Activated CD8-positive, alpha-beta T cell treated with anti-CD3 and anti-CD28 coated beads, Interleukin-2, amount 10 ng/mL, durations not matched to agents 7 days and 5 days (primary cell): ENCODE measurements around the gene DUSP2. TPM values are rescaled to one million over a fixed set of nuclear protein-coding genes. Genes with fewer than 3 reads are reported as not detected.

Experiments
- ATAC-seq: fragments of 150-1000 bp; cut with Tn5 transposase; one replicate; pipeline ENCODE4 v1.10.0; 2021; ENCODE audit warnings: moderate library complexity
- CTCF ChIA-PET: fragments of 350-600 bp; sonication (Branson Sonifier 250); formaldehyde crosslinking; loops from one replicate; lab custom pipeline; 2021; ENCODE audit warnings: antibody characterized with exemption; lab: Charles Lee
- POLR2A ChIA-PET: fragments of 350-600 bp; sonication (Branson Sonifier 250); formaldehyde crosslinking; loops from one replicate; lab custom pipeline; 2021; ENCODE audit warnings: antibody characterized with exemption; lab: Charles Lee
- DNase-seq: peaks from one replicate; pipeline ENCODE4 v3.0.0-alpha.2; 2020
- H3K27ac Mint-ChIP-seq: one replicate; pipeline ENCODE4 v1.8.0; 2021; ENCODE audit warnings: mild to moderate bottlenecking, mixed read lengths
- H3K27me3 Mint-ChIP-seq: one replicate; pipeline ENCODE4 v1.8.0; 2021; ENCODE audit warnings: low read depth, mixed read lengths
- H3K36me3 Mint-ChIP-seq: one replicate; pipeline ENCODE4 v1.8.0; 2021; ENCODE audit warnings: low read depth, mixed read lengths
- H3K4me1 Mint-ChIP-seq: one replicate; pipeline ENCODE4 v1.8.0; 2021; ENCODE audit warnings: low read depth, mixed read lengths
- H3K4me3 Mint-ChIP-seq: one replicate; pipeline ENCODE4 v1.8.0; 2021; ENCODE audit warnings: mild to moderate bottlenecking, mixed read lengths
- H3K9me3 Mint-ChIP-seq: one replicate; pipeline ENCODE4 v1.8.0; 2022; ENCODE audit warnings: mixed read lengths; ENCODE audit not compliant: insufficient read depth
- total RNA-seq, 2 experiments: library from RNA; stranded (reverse); gene quantifications; one replicate each; pipeline ENCODE4 v1.2.3, GENCODE V29; 2021

The DUSP2 gene
- total RNA-seq, 2 experiments from 2014 or later: 20.3 to 21.2 TPM

DNA sequence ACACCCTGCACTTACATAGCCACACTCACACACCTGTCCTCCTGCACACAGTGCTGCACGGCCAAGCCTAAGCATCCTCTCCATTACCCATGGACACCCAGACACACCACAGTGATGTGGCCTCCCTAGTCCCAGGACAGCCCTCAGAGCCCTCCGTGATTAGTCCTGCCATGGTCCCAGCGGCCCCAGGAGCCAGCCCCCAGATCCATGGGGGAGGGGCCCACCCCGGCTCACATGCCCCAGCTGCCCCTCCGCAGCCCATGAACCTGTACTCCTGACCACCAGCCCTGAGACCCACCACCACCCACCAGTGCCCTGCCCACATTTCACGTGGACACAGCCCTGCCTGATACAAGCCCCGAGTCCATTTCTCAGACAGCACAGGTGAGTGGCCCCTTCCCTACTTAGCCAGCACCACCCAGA is 8.1 kb upstream of the DUSP2 start:
- Mint-ChIP-seq H3K9me3 (no peaks in the 10 kb centered on the region), H3K27ac (peak overlapping the region; percentile 3), H3K27me3 (no peaks in the 10 kb centered on the region), H3K4me1 (peaks cover 66% of the 10 kb centered on the region), H3K4me3 (no peak overlapping the region), H3K36me3 (no peaks in the 10 kb centered on the region)
- no peak for DNase-seq
- no peak for ATAC-seq
- ChIA-PET POLR2A (no interaction called here), CTCF (interaction anchor here (1.7 to 21.7 kb wide), 2 partner anchors 10 to 20 kb away, joined by 5 to 674 read pairs; no protein-coding TSS in a partner anchor)

DNA sequence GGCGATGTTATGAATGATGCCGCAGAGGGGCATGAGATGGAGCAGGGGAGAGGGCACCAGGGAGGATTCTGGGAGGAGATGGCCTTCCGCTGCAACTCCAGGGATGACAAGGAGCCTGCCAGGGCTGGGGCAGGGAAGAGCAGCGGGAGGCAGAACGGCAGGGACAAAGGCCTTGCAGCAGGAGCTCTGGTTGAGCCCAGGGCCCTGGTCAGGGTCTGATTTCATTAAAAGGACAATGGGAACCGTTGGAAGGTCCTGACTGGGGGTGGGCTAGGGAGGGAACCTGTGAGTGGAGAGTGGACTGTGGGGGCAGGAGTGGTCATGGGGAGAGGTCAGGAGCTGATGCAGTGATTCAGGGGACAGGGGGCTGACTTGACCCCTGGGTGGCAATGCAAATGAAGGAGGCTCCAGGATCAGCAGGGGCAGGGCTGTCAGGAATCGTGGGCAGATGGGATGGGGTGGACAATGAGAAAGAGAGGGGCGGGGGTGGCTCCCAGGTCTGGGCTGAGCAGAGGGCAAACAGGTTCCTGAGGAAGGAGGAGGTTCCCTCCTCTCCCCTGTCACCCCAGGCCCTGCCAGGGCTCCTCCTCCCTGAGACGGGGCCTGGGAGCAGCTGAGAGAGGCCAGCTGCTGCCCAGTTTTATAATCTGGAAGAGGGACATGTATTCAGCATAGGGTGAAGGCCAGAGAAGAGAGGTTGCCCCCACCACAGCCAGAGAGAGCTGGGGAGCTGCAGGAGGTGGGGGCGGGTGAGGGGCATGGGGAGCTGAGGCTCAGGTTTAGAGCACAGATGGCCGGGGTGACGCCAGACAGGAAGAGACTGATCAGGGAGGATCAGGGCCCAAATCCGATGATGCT is 7.3 kb upstream of the DUSP2 start:
- peak overlapping the region; percentile 58 for H3K27ac Mint-ChIP-seq

DNA sequence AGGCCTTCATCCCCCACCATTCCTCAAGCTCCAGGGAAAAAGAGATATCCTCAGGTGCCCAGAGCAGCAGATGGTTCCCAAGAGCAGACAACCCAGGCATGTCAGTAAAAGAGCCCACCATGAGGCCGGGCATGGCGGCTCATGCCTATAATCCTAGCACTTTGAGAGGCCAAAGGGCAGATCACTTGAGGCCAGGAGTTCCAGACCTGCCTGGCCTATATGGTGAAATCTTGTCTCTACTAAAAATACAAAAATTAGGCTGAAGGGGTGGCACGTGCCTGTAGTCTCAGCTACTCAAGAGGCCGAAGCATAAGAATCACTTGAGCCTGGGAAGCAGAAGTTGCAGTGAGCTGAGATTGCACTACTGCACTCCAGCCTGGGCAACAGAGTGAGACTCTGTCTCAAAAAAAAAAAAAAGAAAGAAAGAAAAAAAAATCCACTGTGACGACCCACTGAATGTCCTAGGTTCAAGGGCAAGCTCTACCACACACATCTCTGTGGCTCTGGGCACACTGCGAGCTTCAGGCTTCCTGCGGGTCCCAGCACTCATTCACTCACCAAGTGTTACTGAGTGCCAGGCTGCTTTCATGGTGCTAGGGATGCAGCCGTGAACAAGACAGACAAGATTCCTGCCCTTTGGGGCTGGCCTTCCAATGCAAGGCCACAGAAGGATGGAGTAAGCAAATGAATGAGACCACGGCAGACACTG is 6.5 kb upstream of the DUSP2 start:
- no peaks in the 10 kb centered on the region for H3K27me3 Mint-ChIP-seq
- peak overlapping the region; percentile 60 for H3K27ac Mint-ChIP-seq
- peaks cover 66% of the 10 kb centered on the region for H3K4me1 Mint-ChIP-seq
- DNase-seq (no peak), ATAC-seq (no peak)
- CTCF ChIA-PET: interaction anchor here (1.6 to 21.7 kb wide), 3 partner anchors 9 to 21 kb away, joined by 5 to 674 read pairs (median 7); no protein-coding TSS in a partner anchor
- POLR2A ChIA-PET: interaction anchor here (0.6 to 1.0 kb wide), 2 partner anchors 12 to 160 kb away, joined by 3 to 4 read pairs; partner anchors contain the start of gene ANKRD36C
- H3K4me3 Mint-ChIP-seq: no peak overlapping the region
- no peaks in the 10 kb centered on the region for H3K36me3 Mint-ChIP-seq
- H3K9me3 Mint-ChIP-seq: no peaks in the 10 kb centered on the region

More for the DNA sequence above, 7.3 kb upstream of the DUSP2 start:
- Mint-ChIP-seq H3K4me3 (no peak overlapping the region), H3K27me3 (no peaks in the 10 kb centered on the region), H3K36me3 (no peaks in the 10 kb centered on the region), H3K9me3 (no peaks in the 10 kb centered on the region), H3K4me1 (peaks cover 66% of the 10 kb centered on the region)
- ATAC-seq: no peak
- POLR2A ChIA-PET: interaction anchor here (0.6 to 1.0 kb wide), 2 partner anchors 11 to 161 kb away, joined by 3 to 4 read pairs; partner anchors contain the start of gene ANKRD36C
- no peak for DNase-seq
- CTCF ChIA-PET: interaction anchor here (1.6 to 21.7 kb wide), 3 partner anchors 9 to 20 kb away, joined by 5 to 674 read pairs (median 7); no protein-coding TSS in a partner anchor

DNA sequence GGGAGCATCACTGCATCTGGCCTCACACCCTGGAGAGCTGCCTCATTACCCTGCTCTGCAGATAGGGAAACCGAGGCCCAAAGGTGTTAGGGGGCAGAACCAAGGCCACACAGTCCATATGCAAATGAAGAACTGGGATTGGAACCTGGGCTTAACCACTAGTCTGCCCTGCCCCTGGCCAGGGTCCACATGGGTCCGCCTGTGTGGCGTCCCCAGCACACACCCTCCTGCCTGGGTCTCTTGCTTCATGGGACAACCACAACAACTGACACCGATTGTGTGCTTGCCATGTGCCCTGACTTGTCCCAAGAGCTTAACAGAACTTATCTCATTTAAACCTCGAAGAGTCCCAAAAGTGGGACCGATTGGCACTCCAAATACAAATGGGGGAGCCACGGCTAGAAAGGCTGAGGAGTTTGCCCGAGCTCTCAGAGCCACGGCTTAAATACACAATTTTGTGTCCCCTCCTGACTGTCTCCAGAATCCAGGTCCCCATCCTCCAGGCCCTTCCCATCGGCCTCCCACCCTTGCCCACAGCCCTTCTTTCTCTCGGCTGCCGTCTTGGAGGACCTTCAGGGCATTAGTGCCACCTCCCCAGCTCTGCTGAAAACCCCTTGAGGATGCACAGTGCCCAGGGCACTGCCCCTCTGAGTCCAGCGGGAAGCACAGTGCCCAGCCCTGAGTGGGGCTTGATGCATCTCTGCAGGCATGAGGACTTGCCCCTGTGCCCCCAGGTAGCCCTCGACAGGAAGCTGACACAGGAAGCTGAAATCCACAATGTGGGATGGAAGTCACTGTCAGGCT is 5.8 kb upstream of the DUSP2 start:
- H3K4me1 Mint-ChIP-seq: peaks cover 66% of the 10 kb centered on the region
- peak; percentile 20 for DNase-seq
- no peaks in the 10 kb centered on the region for H3K27me3 Mint-ChIP-seq
- peak overlapping the region; percentile 60 for H3K27ac Mint-ChIP-seq
- CTCF ChIA-PET: interaction anchor here (1.1 to 21.7 kb wide), 4 partner anchors 10 to 22 kb away, joined by 3 to 674 read pairs (median 5); no protein-coding TSS in a partner anchor
- H3K36me3 Mint-ChIP-seq: no peaks in the 10 kb centered on the region
- no peaks in the 10 kb centered on the region for H3K9me3 Mint-ChIP-seq
- no peak overlapping the region for H3K4me3 Mint-ChIP-seq
- no peak for ATAC-seq
- POLR2A ChIA-PET: interaction anchor here (0.7 kb wide), 1 partner anchor 115 kb away, joined by 3 read pairs; the partner anchor contains the start of gene CIAO1

DNA sequence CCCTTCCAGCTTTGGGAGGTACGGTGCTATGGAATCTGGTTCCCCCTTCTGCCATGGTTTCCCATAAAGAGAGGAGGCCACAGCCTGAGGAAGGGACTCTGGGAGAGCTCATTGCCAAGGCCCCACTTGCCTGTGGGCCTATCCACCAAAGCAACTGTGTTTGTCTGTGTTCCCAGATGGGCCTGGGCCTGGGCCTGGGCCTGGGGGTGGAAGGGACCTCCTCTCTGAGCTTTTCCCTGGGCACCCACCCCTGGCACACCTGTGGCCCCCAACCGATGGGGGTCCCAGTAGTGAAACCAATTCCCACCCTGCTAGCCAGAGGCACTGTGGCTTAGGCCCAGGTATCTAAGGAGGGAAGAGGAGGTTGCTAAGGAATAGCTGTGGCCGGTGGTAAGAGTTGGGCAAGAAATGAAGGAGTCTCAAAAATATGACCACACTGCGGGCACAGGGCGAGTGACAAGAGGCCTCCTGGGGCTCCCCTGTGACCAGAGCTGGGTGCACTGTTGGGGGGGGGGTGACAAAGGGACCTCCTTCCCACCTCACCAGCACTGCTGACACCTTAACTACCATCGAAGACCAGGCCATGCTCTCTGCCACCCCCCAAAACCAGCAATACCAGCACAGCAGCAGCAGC is 4.9 kb upstream of the DUSP2 start:
- Mint-ChIP-seq H3K36me3 (no peaks in the 10 kb centered on the region), H3K27ac (peak overlapping the region; percentile 42), H3K27me3 (no peaks in the 10 kb centered on the region), H3K9me3 (no peaks in the 10 kb centered on the region), H3K4me1 (peaks cover 65% of the 10 kb centered on the region), H3K4me3 (no peak overlapping the region)
- ATAC-seq: no peak
- CTCF ChIA-PET: interaction anchor here (1.1 to 21.7 kb wide), 3 partner anchors 9 to 23 kb away, joined by 3 to 674 read pairs (median 3); no protein-coding TSS in a partner anchor
- no peak for DNase-seq
- POLR2A ChIA-PET: interaction anchor here (0.7 to 1.0 kb wide), 4 partner anchors 9 to 116 kb away, joined by 3 read pairs; partner anchors contain the start of gene CIAO1

DNA sequence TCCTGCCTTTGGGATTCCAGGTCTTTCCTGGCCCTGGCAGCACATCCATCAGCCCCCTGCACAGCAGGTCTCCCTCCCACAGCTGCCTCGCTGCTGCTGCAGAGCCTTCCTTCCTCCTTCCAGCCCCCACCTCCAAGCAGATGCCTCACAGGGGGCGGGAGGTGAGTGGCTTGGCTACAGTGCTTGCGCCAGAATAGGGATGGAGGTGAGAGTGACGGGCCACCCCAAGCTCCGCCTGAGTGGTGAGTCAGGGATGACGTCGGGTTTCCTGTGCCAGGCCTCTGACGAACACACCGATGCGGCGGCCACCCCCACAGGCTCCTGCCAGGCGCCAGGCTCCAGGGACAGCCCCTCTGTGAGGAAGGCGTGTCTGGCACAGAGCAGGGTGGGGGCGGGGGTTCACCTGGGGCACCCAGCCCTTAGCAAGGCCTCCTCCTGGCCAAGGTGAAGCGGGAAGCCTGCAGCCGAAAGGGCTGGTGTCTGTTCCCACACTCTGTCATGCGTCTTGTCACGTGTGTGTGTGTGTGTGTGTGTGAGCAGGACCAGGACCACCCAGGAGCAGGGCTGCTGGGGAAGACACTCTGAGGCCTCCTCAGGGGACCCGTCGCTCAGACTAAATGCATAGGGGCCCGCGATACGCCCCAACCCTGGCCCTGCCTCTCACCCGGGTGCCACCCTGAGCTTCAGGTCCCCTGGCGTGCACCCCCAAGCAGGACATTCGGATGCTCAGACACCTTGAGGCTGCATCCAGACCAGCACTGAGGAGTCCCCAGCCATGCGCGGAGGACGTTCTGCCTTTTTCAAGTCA is 3.4 kb upstream of the DUSP2 start:
- ATAC-seq: peak; percentile 61
- Mint-ChIP-seq H3K27me3 (no peaks in the 10 kb centered on the region), H3K9me3 (no peaks in the 10 kb centered on the region), H3K4me3 (peak overlapping the region; percentile 42), H3K27ac (peak overlapping the region; percentile 97), H3K4me1 (peaks cover 75% of the 10 kb centered on the region), H3K36me3 (peaks cover 7% of the 10 kb centered on the region)
- DNase-seq: peak; percentile 96
- ChIA-PET POLR2A (interaction anchor here (10.2 kb wide), 1 partner anchor 12 kb away, joined by 193 read pairs; no protein-coding TSS in a partner anchor), CTCF (interaction anchor here (0.6 to 21.7 kb wide), 4 partner anchors 10 to 59 kb away, joined by 3 to 674 read pairs (median 12); partner anchors contain the start of gene ASTL)

DNA sequence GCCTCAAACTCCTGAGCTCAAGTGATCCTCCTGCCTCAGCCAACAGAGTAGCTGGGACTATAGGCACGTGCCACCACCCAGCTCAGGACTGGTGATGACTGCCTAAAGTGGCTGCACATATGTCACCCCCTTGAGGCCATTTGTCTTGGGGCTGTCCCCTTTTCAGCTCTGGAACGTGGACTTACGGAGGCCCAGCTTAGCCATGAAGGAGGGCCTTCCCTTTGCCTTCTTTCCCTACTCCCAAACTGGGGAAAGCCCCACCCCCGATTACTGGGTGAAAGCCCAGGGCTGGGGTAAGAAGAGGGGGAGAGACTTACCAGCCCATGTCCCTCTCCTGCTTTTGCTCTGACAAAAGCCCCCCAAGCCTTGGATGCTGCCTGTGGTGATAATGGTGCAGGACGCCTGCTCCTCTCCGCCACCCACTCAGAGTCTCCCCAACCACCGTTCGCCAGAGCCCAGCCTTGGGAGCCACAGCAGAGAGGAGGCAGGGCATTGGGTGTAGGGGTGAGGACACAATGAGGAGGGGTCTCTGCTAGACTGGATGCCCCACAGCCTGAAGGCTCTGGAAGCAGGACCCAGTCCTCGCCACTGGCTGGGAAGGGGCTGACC is 2.5 kb upstream of the DUSP2 start:
- peaks cover 13% of the 10 kb centered on the region for H3K36me3 Mint-ChIP-seq
- H3K27me3 Mint-ChIP-seq: no peaks in the 10 kb centered on the region
- no peak overlapping the region for H3K4me3 Mint-ChIP-seq
- DNase-seq: no peak
- peak overlapping the region; percentile 97 for H3K27ac Mint-ChIP-seq
- no peaks in the 10 kb centered on the region for H3K9me3 Mint-ChIP-seq
- peaks cover 80% of the 10 kb centered on the region for H3K4me1 Mint-ChIP-seq
- ChIA-PET CTCF (interaction anchor here (1.9 to 21.7 kb wide), 4 partner anchors 9 to 156 kb away, joined by 6 to 674 read pairs (median 14); partner anchors contain the start of genes ANKRD36C and ASTL), POLR2A (interaction anchor here (0.7 to 10.2 kb wide), 3 partner anchors 13 to 156 kb away, joined by 3 to 193 read pairs (median 5); partner anchors contain the start of genes ANKRD36C and STARD7)
- no peak for ATAC-seq

DNA sequence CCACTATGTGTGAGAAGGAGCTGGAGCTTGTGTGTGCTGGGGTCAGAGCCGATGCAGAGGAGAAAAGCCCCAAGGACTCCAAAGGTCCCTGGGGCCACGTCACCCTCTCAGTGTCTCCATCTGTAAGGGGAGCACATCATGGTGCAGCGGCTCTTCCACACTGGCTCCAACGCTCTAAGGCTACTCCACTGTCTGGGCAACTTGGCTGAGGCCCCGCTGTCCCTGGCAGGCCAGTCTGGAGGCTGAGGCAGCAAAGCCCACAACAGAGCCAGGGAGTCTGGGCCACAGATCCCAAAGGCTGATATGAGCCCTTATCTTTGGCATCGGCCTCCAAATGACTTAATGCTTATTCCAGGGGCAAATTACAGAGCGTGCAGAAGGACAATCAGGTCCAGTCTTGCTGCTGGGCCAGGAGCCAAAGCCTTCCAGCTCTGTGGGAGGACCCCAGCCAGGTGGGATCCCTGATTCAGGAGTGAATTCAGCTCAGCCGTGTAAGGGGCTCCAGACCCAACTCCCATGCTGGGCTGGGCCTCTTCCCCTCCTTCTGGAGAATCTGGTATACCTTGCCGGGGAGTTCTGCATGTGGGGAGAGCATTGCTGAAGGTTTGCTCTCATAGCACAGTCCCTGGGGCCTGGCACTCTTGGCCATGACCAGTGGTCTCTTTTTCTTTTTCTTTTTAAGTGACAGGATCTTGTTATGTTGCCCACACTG is 1.8 kb upstream of the DUSP2 start:
- CTCF ChIA-PET: interaction anchor here (0.7 to 21.7 kb wide), 6 partner anchors 8 to 155 kb away, joined by 3 to 674 read pairs (median 8); partner anchors contain the start of genes ANKRD36C and ASTL
- H3K4me3 Mint-ChIP-seq: peak overlapping the region; percentile 61
- H3K9me3 Mint-ChIP-seq: no peaks in the 10 kb centered on the region
- POLR2A ChIA-PET: interaction anchor here (0.7 to 10.2 kb wide), 5 partner anchors 14 to 155 kb away, joined by 3 to 193 read pairs (median 5); partner anchors contain the start of genes ANKRD36C and STARD7
- ATAC-seq (no peak), DNase-seq (no peak)
- peaks cover 82% of the 10 kb centered on the region for H3K4me1 Mint-ChIP-seq
- no peaks in the 10 kb centered on the region for H3K27me3 Mint-ChIP-seq
- H3K27ac Mint-ChIP-seq: peak overlapping the region; percentile 97
- peaks cover 16% of the 10 kb centered on the region for H3K36me3 Mint-ChIP-seq
